H1 (cell line): ENCODE measurements around the gene DDX50. TPM values are rescaled to one million over a fixed set of nuclear protein-coding genes. Genes with fewer than 3 reads are reported as not detected.

Source experiments
- CREB1 ChIP-seq: IDR thresholded peaks from 2 replicates; pipeline ENCODE4 v1.6.1; 2012; ENCODE audit warnings: inconsistent platforms
- EZH2 ChIP-seq: fragments of 200-600 bp; sonication (generic); IDR thresholded peaks from 2 replicates; pipeline ENCODE4 v1.7.1; 2012; ENCODE audit warnings: low read depth, mild to moderate bottlenecking, moderate library complexity, low read length, inconsistent platforms; ENCODE audit not compliant: severe bottlenecking
- FOSL1 ChIP-seq: IDR thresholded peaks from 2 replicates; pipeline ENCODE4 v1.6.1; 2011; ENCODE audit warnings: mild to moderate bottlenecking, low read depth, low read length, moderate library complexity; ENCODE audit not compliant: insufficient read depth
- GABPA ChIP-seq: IDR thresholded peaks from 2 replicates; pipeline ENCODE4 v1.6.1; 2011; ENCODE audit warnings: mild to moderate bottlenecking, low read length, moderate library complexity, borderline replicate concordance; ENCODE audit not compliant: insufficient read depth
- HDAC2 ChIP-seq, 2 experiments: fragments of 300-600 bp in 1 of 2; sonication (generic) in 1 of 2; IDR thresholded peaks; 2 replicates each; pipeline ENCODE4 v1.6.1; 2011 to 2012; ENCODE audit warnings: low read depth in 2 of 2, low read length in 2 of 2, mild to moderate bottlenecking in 2 of 2, moderate library complexity in 2 of 2, borderline replicate concordance in 1 of 2, inconsistent platforms in 1 of 2
- JUN ChIP-seq: IDR thresholded peaks from 2 replicates; pipeline ENCODE4 v1.6.1; 2011; ENCODE audit warnings: low read depth, mild to moderate bottlenecking, improper control_type of control experiment, low read length
- JUND ChIP-seq: IDR thresholded peaks from 2 replicates; pipeline ENCODE4 v1.6.1; 2011; ENCODE audit warnings: mild to moderate bottlenecking, improper control_type of control experiment, low read length
- MAFK ChIP-seq: IDR thresholded peaks from 2 replicates; pipeline ENCODE4 v1.6.1; 2012; ENCODE audit warnings: low read depth, mild to moderate bottlenecking, improper control_type of control experiment, low read length
- NANOG ChIP-seq: IDR thresholded peaks from 2 replicates; pipeline ENCODE4 v1.6.1; 2011; ENCODE audit warnings: low read length, low read depth, mild to moderate bottlenecking, inconsistent platforms; ENCODE audit not compliant: insufficient read depth, poor library complexity, severe bottlenecking
- POLR2A ChIP-seq, 2 experiments: IDR thresholded peaks; 1 replicate in 1 of 2; 2 replicates in 1 of 2; pipeline ENCODE4 v1.6.1; 2011; ENCODE audit warnings: low read depth in 2 of 2, low read length in 2 of 2, mild to moderate bottlenecking in 2 of 2; ENCODE audit errors: control extremely low read depth in 1 of 2
- POLR2AphosphoS5 ChIP-seq: IDR thresholded peaks from 2 replicates; pipeline ENCODE4 v1.6.1; 2011; ENCODE audit warnings: low read depth, low read length
- SAP30 ChIP-seq: fragments of 300-600 bp; sonication (generic); IDR thresholded peaks from 2 replicates; pipeline ENCODE4 v1.7.1; 2012; ENCODE audit warnings: low read length, moderate library complexity, mild to moderate bottlenecking, inconsistent platforms; ENCODE audit not compliant: insufficient read depth, insufficient replicate concordance
- SIN3A ChIP-seq, 2 experiments: IDR thresholded peaks in 1 of 2; conservative IDR thresholded peaks in 1 of 2; 2 replicates each; pipeline ENCODE4 v1.6.1; 2011 to 2012; ENCODE audit warnings: low read length in 2 of 2, improper control_type of control experiment in 1 of 2, low read depth in 1 of 2, mild to moderate bottlenecking in 1 of 2
- SP4 ChIP-seq: IDR thresholded peaks from 2 replicates; pipeline ENCODE4 v1.6.1; 2012; ENCODE audit warnings: low read length, inconsistent platforms
- SRF ChIP-seq: IDR thresholded peaks from 2 replicates; pipeline ENCODE4 v1.6.1; 2011; ENCODE audit warnings: mild to moderate bottlenecking, low read depth, low read length, moderate library complexity
- TAF7 ChIP-seq: optimal IDR thresholded peaks from 2 replicates; pipeline ENCODE3; 2011; ENCODE audit warnings: low read depth, mild to moderate bottlenecking, inconsistent platforms, low read length, moderate library complexity, borderline replicate concordance
- polyA plus RNA-seq, 7 experiments: library from polyadenylated mRNA; depleted of rRNA in 3 of 7; stranded (reverse) in 5 of 7; unstranded in 2 of 7; fragments of >200 nt in 5 of 7; fragments of 200-250 nt in 2 of 7; gene quantifications; 1 replicate in 5 of 7; 2 replicates in 1 of 7; 4 replicates in 1 of 7; pipeline versions ENCODE4 v1.2.1 to v1.2.3, GENCODE V29; 2011 to 2013; ENCODE audit warnings: missing spikeins in 2 of 7, mixed read lengths in 2 of 7
- total RNA-seq: library from RNA; stranded (reverse); fragmentation: NEBNext Ultra II Directional; extraction: Animal tissue kit (Norgen Biotek cat#: 25700); gene quantifications from 2 replicates; pipeline ENCODE4 v1.2.1, GENCODE V29; 2021

DDX50 gene
- total and polyA plus RNA-seq, 2 of the 8 experiments (the other 6 are each of a cell fraction or from before 2014, with no cell fraction given) = 20.0 to 36.5 TPM

DNA sequence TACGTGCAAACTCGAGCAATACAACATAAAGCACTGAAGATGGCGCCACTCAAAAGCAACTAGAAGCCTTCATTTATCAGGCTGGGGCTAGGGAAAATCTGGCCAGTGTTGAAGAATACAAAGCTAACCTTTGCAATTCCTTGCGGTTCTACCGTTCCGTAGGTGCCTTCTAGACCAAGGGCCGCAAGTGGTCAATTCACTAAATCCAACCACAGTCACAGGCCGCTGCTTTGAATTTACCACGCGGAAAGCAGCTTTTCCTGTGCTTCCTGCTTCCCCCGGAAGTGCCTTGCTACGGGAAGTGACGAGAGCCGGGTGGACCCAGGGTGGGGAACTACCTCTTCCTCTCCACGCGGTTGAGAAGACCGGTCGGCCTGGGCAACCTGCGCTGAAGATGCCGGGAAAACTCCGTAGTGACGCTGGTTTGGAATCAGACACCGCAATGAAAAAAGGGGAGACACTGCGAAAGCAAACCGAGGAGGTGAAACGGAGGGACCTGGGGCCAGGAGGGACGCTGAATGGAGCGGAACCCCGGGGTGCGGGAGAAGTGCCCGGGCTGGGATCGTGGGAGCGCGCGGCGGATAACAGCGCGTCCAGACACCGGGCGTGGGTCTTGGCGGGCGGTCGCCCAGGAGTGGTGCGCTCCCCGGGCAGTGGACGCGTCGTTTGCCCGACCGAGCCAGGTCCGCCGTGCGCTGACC lies 54.9 kb downstream of the DDX50 start, which contains the start of gene DDX21 (continued):
- TF ChIP-seq MAFK (no peak), SRF (no peak), EZH2 (no peak), SIN3A (conservative IDR thresholded peaks at IDR 0.05 in 1 of 2, IDR thresholded peaks at IDR 0.05 in 1 of 2; ENCODE audit: low read depth in 1 of 2, low read length in 2 of 2) (peak; percentile 56 to 76; a peak in 3 of 4 replicates), GABPA (peak; percentile 78), SAP30 (peak; percentile 74), POLR2A (IDR thresholded peaks at IDR 0.05; ENCODE audit: control extremely low read depth in 1 of 2, low read depth in 2 of 2, low read length in 2 of 2) (peak; percentile 56 to 74; a peak in 2 of 3 replicates), JUND (no peak), NANOG (no peak), TAF7 (peak; percentile 14), JUN (no peak), SP4 (no peak), CREB1 (peak; percentile 84), FOSL1 (no peak), HDAC2 (IDR thresholded peaks at IDR 0.05; ENCODE audit: borderline replicate concordance in 1 of 2, low read depth in 2 of 2, low read length in 2 of 2) (peak in 1 of 2 experiments; percentile 53; a peak in 2 of 4 replicates), POLR2AphosphoS5 (peak; percentile 85)
